B cell (primary cell): ENCODE data around the gene MCTS1. TPM values are rescaled to one million over a fixed set of nuclear protein-coding genes. Genes with fewer than 3 reads are reported as not detected.

Source experiments
- ATAC-seq: fragments of 200-7000 bp; cut with Tn5 transposase; one replicate; pipeline ENCODE4 v1.10.0; 2021; ENCODE audit warnings: low read depth, mild to moderate bottlenecking, moderate number of reproducible peaks, moderate library complexity
- CTCF ChIA-PET: fragments of 350-600 bp; sonication (Branson Sonifier 250); formaldehyde crosslinking; loops from one replicate; lab custom pipeline; 2021; ENCODE audit warnings: antibody characterized with exemption, inconsistent platforms; lab: Charles Lee
- POLR2A ChIA-PET: fragments of 350-600 bp; sonication (Branson Sonifier 250); formaldehyde crosslinking; loops from one replicate; lab custom pipeline; 2021; ENCODE audit warnings: antibody characterized with exemption; lab: Charles Lee
- DNase-seq: peaks from one replicate; pipeline ENCODE4 v3.0.0; 2013
- H2AFZ ChIP-seq: 2 replicates; pipeline ENCODE4 v1.6.1; 2012; ENCODE audit warnings: mild to moderate bottlenecking, low read depth, low read length; ENCODE audit not compliant: insufficient read depth, poor library complexity, severe bottlenecking
- H3K27ac ChIP-seq, 2 donors: 1 replicate in 1 of 2; 2 replicates in 1 of 2; pipeline ENCODE4 v1.5.1; 2012 to 2013; ENCODE audit warnings: low read length in 2 of 2, mild to moderate bottlenecking in 2 of 2, moderate library complexity in 1 of 2
- H3K27me3 ChIP-seq, 4 experiments: fragments of 200-600 bp in 1 of 4; sonication (generic) in 1 of 4; replicated peaks in 1 of 4; 1 replicate in 2 of 4; 2 replicates in 2 of 4; pipeline versions ENCODE4 v1.6.1 to v1.7.0; 2013 to 2016; ENCODE audit warnings: low read length in 3 of 4, mild to moderate bottlenecking in 2 of 4, mixed read lengths in 1 of 4, moderate library complexity in 1 of 4; ENCODE audit not compliant: insufficient read depth in 4 of 4, control insufficient read depth in 3 of 4; ENCODE audit errors: control extremely low read depth in 1 of 4
- H3K36me3 ChIP-seq, 2 experiments: replicated peaks in 1 of 2; 1 replicate in 1 of 2; 2 replicates in 1 of 2; pipeline versions ENCODE4 v1.6.1 to v1.7.1; 2013; ENCODE audit warnings: low read length in 1 of 2; ENCODE audit not compliant: insufficient read depth in 2 of 2, control insufficient read depth in 1 of 2; ENCODE audit errors: control extremely low read depth in 1 of 2, extremely low read depth in 1 of 2
- H3K4me1 ChIP-seq, 2 donors: fragments of 200-600 bp in 1 of 2; sonication (generic) in 1 of 2; 1 replicate in 1 of 2; 2 replicates in 1 of 2; pipeline versions ENCODE4 v1.5.1 to v1.6.1; 2013 to 2017; ENCODE audit warnings: low read length in 2 of 2; ENCODE audit not compliant: control insufficient read depth in 2 of 2, insufficient read depth in 2 of 2
- H3K4me2 ChIP-seq: replicated peaks from 2 replicates; pipeline ENCODE3; 2012; ENCODE audit warnings: mild to moderate bottlenecking, low read depth, low read length; ENCODE audit not compliant: poor library complexity, severe bottlenecking
- H3K4me3 ChIP-seq, 5 experiments: fragments of 200-600 bp in 1 of 5; sonication (generic) in 1 of 5; 1 replicate in 3 of 5; 2 replicates in 2 of 5; pipeline versions ENCODE4 v1.5.1 to v1.7.0; 2011 to 2016; ENCODE audit warnings: low read length in 4 of 5, mild to moderate bottlenecking in 4 of 5, low read depth in 2 of 5, control low read depth in 1 of 5, moderate library complexity in 1 of 5; ENCODE audit not compliant: insufficient read depth in 1 of 5; ENCODE audit errors: control extremely low read depth in 1 of 5, extremely low read depth in 1 of 5
- H3K79me2 ChIP-seq: fragments of 200-600 bp; sonication (generic); one replicate; pipeline ENCODE4 v1.6.0; 2016; ENCODE audit warnings: low read length; ENCODE audit not compliant: control insufficient read depth, insufficient read depth
- H3K9ac ChIP-seq: fragments of 200-600 bp; sonication (generic); 2 replicates; pipeline ENCODE4 v1.6.1; 2017; ENCODE audit warnings: mild to moderate bottlenecking, low read length, moderate library complexity
- H3K9me3 ChIP-seq, 3 donors: one replicate each; pipeline versions ENCODE4 v1.6.1 to v1.7.1; 2013; ENCODE audit warnings: low read length in 2 of 3; ENCODE audit not compliant: control insufficient read depth in 2 of 3, insufficient read depth in 1 of 3; ENCODE audit errors: control extremely low read depth in 1 of 3
- H4K20me1 ChIP-seq: 2 replicates; pipeline ENCODE4 v1.6.0; 2012; ENCODE audit warnings: mild to moderate bottlenecking, low read length; ENCODE audit not compliant: insufficient read depth, control insufficient read depth, poor library complexity, severe bottlenecking
- H3K27ac Mint-ChIP-seq: one replicate; pipeline ENCODE4 v1.8.0; 2021; ENCODE audit warnings: mixed read lengths
- H3K27me3 Mint-ChIP-seq: one replicate; pipeline ENCODE4 v1.8.0; 2021; ENCODE audit warnings: mixed read lengths
- H3K4me1 Mint-ChIP-seq: one replicate; pipeline ENCODE4 v1.8.0; 2021; ENCODE audit warnings: mixed read lengths
- H3K4me3 Mint-ChIP-seq: one replicate; pipeline ENCODE4 v1.8.0; 2021; ENCODE audit warnings: mixed read lengths
- H3K9me3 Mint-ChIP-seq: one replicate; pipeline ENCODE4 v1.8.0; 2022; ENCODE audit warnings: mixed read lengths; ENCODE audit not compliant: insufficient read depth
- EZH2 ChIP-seq: IDR thresholded peaks from 2 replicates; pipeline ENCODE4 v1.6.1; 2012; ENCODE audit warnings: borderline replicate concordance, low read depth, mild to moderate bottlenecking, moderate library complexity, low read length; ENCODE audit not compliant: insufficient read depth, poor library complexity, severe bottlenecking
- WGBS: methylation state at CpG from one replicate; pipeline ENCODE4 v1.1.5; 2013; ENCODE audit warnings: missing lambda C conversion rate; ENCODE audit not compliant: insufficient coverage; 5-methylcytosine and 5-hydroxymethylcytosine counted together
- intact Hi-C: fragments of 100-400 bp; cut with micrococcal nuclease; formaldehyde crosslinking; loops from one replicate; pipeline ENCODE4 v1.10.0; 2022
- polyA plus RNA-seq: library from polyadenylated mRNA; depleted of rRNA; stranded (reverse); fragments of >200 nt; gene quantifications from 2 replicates; pipeline ENCODE4 v1.2.3, GENCODE V29; 2012
- total RNA-seq, 2 donors: library from RNA; stranded (reverse); fragments of 120-200 nt in 1 of 2; gene quantifications; 1 replicate in 1 of 2; 2 replicates in 1 of 2; pipeline versions ENCODE4 v1.2.3 to v1.2.4, GENCODE V29; 2013 to 2022
- TF ChIP-seq, protein P1 (sequence below): fragments of 200-600 bp; IDR thresholded peaks from one replicate; pipeline ENCODE4 v1.8.0; 2022; ENCODE audit warnings: antibody characterized with exemption, mild to moderate bottlenecking

MCTS1 gene
- total and polyA plus RNA-seq, 2 donors (not counting 1 experiment from before 2014, with no cell fraction given), result 20.6 to 25.5 TPM

DNA sequence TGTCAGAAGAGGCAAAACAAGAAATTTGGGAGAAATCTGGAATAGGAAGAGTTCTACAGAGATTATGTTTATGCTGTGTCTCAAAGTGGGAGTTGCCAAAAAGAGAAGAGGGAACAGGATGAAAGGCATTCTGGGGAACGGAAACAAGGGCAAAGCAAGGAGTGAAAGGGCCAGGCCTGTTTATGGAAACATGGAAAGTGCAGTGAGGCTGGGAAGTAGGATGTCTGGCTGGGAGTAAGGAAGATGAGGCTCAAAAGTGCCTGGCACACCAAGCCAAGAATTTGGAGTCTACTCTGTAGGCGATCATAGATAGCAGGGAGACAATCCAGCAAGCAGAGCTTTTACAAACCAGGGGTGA lies 41.4 kb upstream of the MCTS1 start:
- WGBS, result 100% methylated on average over 1 of the region's 2 CpGs
- no peak for ATAC-seq
- Histone ChIP-seq H3K4me2 (no peak overlapping the region), H3K9ac (no peak overlapping the region), H3K4me3 (no peak overlapping the region), H4K20me1 (no peaks in the 10 kb centered on the region), H2AFZ (no peak overlapping the region), H3K79me2 (peaks cover 23% of the 10 kb centered on the region), H3K4me1 (peaks cover 9 to 21% of the 10 kb centered on the region in 2 donors), H3K36me3 (peaks cover 0 to 3% of the 10 kb centered on the region in 2 experiments), H3K27me3 (no peaks in the 10 kb centered on the region), H3K27ac (peak overlapping the region in 1 of 2 donors; percentile 96), H3K9me3 (no peaks in the 10 kb centered on the region)
- intact Hi-C loops, result loop anchor here (5.0 kb wide), 1 partner anchor 65 kb away; no protein-coding TSS in a partner anchor
- Mint-ChIP-seq H3K27ac (peak overlapping the region; percentile 97), H3K27me3 (no peaks in the 10 kb centered on the region), H3K4me1 (peaks cover 30% of the 10 kb centered on the region), H3K9me3 (no peaks in the 10 kb centered on the region), H3K4me3 (peak overlapping the region; percentile 66)
- ChIA-PET CTCF (interaction anchor here (3.4 kb wide), 1 partner anchor 42 kb away, joined by 14 read pairs; the partner anchor contains the start of gene MCTS1), POLR2A (no interaction called here)
- DNase-seq, result peak; percentile 1
- TF ChIP-seq EZH2, result no peak
- TF ChIP-seq, protein P1, sequence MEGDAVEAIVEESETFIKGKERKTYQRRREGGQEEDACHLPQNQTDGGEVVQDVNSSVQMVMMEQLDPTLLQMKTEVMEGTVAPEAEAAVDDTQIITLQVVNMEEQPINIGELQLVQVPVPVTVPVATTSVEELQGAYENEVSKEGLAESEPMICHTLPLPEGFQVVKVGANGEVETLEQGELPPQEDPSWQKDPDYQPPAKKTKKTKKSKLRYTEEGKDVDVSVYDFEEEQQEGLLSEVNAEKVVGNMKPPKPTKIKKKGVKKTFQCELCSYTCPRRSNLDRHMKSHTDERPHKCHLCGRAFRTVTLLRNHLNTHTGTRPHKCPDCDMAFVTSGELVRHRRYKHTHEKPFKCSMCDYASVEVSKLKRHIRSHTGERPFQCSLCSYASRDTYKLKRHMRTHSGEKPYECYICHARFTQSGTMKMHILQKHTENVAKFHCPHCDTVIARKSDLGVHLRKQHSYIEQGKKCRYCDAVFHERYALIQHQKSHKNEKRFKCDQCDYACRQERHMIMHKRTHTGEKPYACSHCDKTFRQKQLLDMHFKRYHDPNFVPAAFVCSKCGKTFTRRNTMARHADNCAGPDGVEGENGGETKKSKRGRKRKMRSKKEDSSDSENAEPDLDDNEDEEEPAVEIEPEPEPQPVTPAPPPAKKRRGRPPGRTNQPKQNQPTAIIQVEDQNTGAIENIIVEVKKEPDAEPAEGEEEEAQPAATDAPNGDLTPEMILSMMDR, result no peak

DNA sequence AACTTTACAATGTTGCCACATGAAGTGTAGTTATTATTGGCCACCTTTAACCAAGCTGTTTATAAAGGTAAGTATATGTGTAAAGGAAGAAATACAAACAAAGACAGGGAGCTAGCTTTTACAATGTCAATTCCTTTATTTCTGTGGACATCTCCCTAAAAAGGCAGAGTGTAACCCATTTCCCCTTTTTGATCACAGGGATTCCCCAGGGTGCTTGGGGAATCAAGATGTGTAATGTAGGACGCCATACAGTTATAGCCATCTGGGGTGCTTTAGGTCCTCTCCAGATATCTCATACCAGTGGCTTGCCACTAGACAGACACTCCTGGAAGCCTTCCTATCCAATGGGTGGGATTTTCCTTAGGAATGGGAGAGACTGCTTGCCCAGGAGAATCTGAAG lies 39.0 kb upstream of the MCTS1 start:
- POLR2A ChIA-PET, result no interaction called here
- intact Hi-C loops, result loop anchor here (5.0 kb wide), 1 partner anchor 68 kb away; no protein-coding TSS in a partner anchor
- WGBS, result no CpG with 5 or more reads among the region's 1 CpG
- Mint-ChIP-seq H3K4me1 (peaks cover 14% of the 10 kb centered on the region), H3K4me3 (no peak overlapping the region), H3K9me3 (no peaks in the 10 kb centered on the region), H3K27me3 (no peaks in the 10 kb centered on the region), H3K27ac (no peak overlapping the region)
- H3K4me3 ChIP-seq, result no peak overlapping the region
- CTCF ChIA-PET, result no interaction called here
- H3K27me3 ChIP-seq, result no peaks in the 10 kb centered on the region
- no peaks in the 10 kb centered on the region for H3K36me3 ChIP-seq
- H3K27ac ChIP-seq, result no peak overlapping the region
- no peak overlapping the region for H3K9ac ChIP-seq
- H2AFZ ChIP-seq, result no peak overlapping the region
- no peak overlapping the region for H3K4me2 ChIP-seq
- no peaks in the 10 kb centered on the region for H3K9me3 ChIP-seq
- H3K79me2 ChIP-seq, result no peaks in the 10 kb centered on the region
- H3K4me1 ChIP-seq, result peaks cover 8 to 9% of the 10 kb centered on the region in 2 donors
- ATAC-seq (no peak), DNase-seq (peak; percentile 3)
- no peaks in the 10 kb centered on the region for H4K20me1 ChIP-seq
- TF ChIP-seq EZH2, result no peak
- TF ChIP-seq, protein P1, result no peak
